Hematopoietic multipotent progenitor cell (in vitro differentiated cells): Measurements from ENCODE around the gene MVB12B. TPM values are rescaled to one million over a fixed set of nuclear protein-coding genes. Genes with fewer than 3 reads are reported as not detected.

Experiments
- DNase-seq, 3 donors: peaks; one replicate each; pipeline ENCODE4 v3.0.0-alpha.2; 2011 to 2015; ENCODE audit warnings: low read depth in 2 of 3, low spot score in 2 of 3
- small RNA-seq: library from RNA; depleted of rRNA; stranded (forward); fragments of <200 nt; gene quantifications from one replicate; pipeline ENCODE3, GENCODE V24; 2012
- total RNA-seq: library from RNA; depleted of rRNA; stranded (reverse); fragments of >200 nt; gene quantifications from one replicate; pipeline ENCODE4 v1.2.3, GENCODE V29; 2012

The MVB12B gene
- total RNA-seq, 1 donor, result 8.9 TPM

DNA sequence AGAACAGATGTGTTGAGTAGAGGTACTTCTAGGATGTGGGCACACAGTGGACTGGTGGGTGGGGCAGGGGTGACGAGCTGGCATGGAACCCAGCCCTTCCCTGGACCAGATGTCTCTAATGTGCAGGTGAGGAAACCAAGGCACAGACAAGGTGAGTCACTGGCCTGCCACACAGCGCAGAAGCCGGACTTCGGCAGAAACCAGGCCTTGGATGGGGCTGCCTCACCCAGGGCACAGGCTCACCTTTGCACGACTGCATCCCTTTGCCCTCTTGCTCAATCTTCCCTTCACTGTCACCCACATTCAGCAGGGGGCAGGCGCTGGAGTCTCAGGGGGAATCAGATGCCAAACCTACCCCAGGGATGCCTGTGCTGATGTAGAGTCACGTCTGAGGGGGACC lies 221.7 kb downstream of the MVB12B start:
- no peak for DNase-seq

DNA sequence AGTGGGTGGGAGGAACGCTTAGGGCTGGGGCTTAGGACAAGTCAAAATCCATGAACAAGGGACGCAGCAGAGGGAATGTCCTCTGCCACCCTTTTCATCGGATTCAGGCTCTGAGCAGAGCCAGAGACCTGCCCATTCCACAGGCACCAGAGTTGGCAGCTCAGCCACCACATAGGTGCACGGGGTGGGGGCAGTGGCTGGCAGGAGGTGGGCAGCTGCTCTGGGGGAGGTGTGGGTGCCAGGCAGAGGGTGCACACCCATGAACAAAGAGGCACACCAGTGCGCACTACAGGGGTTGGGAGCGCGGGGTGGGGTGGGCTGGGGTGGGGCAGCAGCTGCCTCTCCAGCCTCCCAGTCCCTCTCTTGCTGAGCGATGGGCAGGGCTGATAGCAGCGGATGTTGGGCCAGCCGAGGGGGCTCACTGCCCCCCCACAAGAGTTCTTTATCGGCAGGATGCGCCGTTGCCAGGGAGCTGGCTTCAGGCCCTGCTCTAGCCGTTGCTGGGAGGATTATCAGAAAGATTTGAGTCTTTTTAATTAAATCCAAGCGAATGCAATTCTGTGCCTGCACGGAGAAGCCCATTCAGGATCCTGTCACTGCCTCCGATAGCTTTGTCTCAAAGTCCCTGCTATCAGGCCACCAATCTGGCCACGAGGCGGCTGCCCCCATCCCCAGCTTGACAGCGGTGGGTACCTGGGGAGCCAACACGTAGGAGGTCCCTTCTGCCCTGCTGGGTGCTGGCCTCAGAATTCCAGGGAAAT lies 222.8 kb downstream of the MVB12B start:
- no peak for DNase-seq

DNA sequence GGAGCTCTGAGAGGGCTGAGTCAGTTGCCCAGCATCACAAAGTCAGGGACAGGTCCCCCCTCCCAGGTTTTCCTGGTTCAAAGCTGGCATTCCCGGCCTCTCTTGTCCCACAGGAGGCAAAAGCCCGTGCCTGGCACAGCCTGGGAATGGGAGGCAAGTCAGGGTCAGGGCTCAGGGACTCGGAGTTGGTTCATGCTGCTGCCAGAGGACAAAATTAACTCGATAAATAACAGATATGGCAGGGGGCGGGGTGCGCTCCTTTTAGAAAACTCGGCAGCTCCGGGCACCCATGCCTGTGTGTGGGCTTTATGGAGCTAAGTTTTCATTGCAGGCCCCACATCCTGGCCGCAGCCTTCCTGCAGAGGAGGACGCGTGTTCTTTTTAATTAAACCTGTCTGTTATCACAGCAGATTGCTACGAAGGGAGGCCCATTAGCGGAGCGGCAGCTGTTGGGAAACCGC lies 224.3 kb downstream of the MVB12B start:
- no peak for DNase-seq

DNA sequence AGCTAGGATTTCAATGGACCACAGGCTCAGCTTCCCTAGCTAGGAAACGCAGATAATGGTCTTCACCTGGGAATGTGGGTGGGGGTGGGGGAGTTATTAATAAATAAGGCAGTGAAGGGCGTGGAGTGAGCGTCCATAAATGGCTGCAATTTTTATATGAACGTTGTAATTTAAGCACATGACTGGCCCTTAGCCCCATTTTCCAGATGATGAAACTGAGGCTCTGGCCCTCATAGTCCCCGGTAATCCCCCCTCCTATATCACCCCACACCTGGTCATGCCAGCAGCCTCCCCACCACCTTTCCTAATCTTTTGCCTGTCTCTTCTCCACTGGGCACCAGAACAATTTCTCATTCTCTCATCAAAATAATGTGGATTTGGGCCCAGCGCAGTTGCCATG lies 225.2 kb downstream of the MVB12B start:
- no peak for DNase-seq

DNA sequence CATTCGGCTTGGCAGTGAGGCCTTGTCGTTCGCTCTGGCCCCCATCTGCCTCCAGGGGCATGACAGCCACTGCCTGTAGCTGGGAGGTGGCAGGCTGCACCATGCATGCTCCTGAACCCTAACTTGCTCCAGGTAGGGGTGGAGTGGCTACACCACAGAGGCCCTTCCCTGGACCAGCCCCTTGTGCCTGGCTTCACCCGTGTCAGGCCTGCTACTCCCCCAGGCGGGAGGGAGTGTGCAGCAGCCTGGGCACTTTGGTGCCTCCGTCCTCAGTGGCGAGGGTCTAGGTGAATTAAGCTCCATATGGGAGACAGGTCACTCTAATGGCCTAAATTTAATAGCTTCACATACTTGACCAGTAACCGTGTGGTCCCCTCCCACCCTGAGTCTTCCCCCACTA lies 227.7 kb downstream of the MVB12B start:
- no peak for DNase-seq

DNA sequence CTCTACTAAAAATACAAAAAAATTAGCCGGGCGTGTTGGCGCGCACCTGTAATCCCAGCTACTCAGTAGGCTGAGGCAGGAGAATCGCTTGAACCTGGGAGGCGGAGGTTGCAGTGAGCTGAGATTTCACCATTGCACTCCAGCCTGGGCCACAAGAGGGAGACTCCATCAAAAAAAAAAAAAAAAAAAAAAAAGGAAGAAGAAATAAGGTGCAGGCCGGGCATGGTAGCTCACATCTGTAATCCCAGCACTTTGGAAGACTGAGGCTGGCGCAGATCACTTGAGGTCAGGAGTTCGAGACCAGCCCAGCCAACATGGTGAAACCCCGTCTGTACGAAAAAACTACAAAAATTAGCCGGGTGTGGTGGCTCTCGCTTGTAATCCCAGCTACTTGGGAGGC lies 228.8 kb downstream of the MVB12B start:
- DNase-seq, result peak in 1 of 3 donors; percentile 41

Small RNA genes lying within 50 kb of the gene (small RNA-seq; reads per million reads assigned to genes)
- 0.34 reads per million for gene RF00108
